ENCODE data around the gene SDSL.

Gene SDSL

GRCh38 chr12:113449299-113449698, 27.1 kb downstream of the SDSL start:
- no peak for DNase-seq (ENCODE audit: low read depth)

DNA sequence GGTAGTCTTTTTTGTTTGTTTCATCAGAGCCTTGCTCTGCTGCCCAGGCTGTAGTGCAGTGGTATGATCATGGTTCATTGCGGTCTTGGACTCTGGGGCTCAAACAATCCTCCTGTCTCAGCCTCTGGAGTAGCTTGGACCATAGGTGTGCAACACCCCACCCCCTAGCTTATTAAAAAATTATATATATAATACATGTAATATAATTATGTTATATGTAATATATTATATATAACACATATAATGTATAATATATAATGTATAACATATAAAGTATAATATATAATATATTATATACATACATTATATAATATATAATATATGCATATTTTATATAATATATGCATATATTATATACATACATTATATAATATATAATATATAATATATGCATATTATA, 27.7 kb downstream of the SDSL start:
- no peak for DNase-seq (ENCODE audit: low read depth)

DNA sequence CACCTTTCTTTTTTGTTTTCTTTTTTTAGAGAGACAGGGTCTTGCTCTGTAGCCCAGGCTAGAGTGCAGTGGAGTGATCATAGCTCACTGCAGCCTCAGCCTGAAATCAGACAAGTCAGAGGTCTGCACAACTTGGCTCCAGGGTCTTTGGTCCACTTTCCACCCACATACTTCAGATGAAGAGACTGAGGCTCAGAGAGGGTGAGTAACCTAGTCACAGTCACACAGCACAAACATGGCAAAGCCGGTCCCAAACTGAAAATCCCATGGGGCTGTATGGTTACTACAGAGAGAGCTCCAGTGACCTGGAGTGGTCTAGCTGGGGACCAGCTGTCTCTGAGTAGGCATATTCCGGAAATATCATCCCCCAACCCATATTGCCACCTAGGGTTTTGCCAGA, 30.3 kb downstream of the SDSL start:
- no peak for DNase-seq (ENCODE audit: low read depth)

GRCh38 chr12:113453330-113453729, 31.1 kb downstream of the SDSL start:
- DNase-seq (ENCODE audit: low read depth): no peak

DNA sequence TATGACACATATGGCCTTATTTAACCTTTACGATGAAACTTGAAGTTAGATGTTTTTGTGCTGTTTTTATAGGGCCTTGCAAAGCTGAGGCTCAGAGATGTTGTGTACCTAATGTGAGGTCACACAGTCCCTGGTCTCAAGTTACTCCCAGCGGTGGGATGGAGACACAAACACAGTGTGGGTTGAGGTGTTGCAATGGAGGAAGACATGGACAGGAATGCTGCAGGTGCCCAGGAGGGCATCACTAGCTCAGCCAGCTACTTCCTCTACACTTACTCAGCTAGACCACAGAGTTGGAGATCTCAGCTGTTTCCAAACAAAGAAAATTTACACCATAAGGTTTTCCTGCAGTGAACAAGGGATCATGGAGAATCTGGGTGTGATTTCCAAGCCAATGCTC, 34.0 kb downstream of the SDSL start:
- no peak for DNase-seq (ENCODE audit: low read depth)

- DNase-seq (ENCODE audit: low read depth): no peak
These were observed 34.6 kb downstream of the SDSL start for GRCh38 chr12:113456761-113457160.

DNA sequence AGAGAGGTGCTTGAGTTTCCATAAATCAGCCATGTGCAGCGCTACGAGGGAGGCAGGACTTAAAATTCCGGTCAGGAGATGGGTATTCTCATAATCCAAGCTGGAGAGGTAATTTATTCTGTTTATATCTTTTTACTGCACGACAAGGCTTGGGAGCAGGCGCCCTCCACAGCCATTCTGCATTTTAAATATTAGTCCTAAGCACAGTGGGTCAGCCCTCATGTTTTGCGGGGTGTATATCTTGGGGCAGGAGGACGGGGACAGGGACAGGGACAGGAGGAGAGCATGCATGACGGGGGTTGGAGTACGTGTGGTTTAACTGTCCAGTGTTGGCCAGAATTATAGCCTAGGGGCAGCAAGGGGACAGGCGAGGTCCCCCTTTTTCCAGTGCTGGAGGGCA, 35.0 kb downstream of the SDSL start:
- no peak for DNase-seq (ENCODE audit: low read depth)

GRCh38 chr12:113457710-113458109, 35.5 kb downstream of the SDSL start:
- no peak for DNase-seq (ENCODE audit: low read depth)

DNA sequence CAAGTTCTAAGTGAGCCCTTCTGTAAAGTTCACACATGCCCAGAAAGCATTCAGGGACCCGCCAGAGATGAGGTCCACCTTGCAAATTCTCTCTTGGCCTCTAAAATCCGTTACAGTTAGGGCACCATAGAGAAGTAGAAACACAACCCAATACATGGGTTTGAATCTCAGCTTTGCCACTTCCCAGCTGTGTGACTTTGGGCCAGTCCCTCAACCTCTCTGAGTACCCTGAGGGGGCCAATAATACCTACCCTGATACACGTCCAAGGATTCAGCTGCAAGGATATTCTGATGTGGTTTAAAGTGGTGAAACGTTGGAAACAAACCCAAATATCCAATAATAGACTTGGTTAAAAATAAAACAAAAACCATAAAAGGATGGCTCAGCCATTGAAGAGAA, 37.8 kb downstream of the SDSL start:
- no peak for DNase-seq (ENCODE audit: low read depth)

- DNase-seq (ENCODE audit: low read depth): no peak
These were observed 39.5 kb downstream of the SDSL start for GRCh38 chr12:113461666-113462065.

DNA sequence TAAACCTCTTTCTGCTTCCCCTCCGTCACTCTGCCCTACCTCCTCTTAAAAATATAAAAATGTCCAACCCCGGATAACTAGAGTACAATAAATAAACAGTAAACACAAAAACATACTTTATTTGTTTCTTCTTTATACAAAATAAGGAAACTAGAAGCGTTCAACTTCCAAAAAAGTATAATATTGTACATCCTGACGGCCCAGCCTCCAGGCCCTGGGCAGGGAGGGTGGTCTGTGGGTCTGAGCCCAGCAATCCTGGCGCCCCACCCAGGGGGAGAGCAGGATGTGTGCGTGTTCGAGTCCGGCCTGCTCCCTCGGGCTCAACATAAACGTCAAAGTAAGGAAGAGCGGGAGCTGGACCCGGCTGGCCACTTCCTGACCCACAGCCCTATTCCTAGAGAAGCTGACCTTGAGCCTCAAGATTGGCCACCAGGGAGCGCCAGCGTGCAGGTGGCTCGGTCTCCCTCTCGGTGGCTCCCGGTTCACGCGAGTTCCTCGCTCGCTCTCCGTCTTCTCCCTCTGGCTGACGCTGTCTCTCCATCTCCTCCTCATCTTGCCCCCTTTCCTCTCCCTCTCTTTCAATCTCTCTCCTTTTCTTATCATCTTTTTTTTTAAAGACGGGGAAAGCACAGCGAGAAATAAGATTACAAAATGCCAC, 40.1 kb downstream of the SDSL start:
- no peak for DNase-seq (ENCODE audit: low read depth)

GRCh38 chr12:113462998-113463745, 41.0 kb downstream of the SDSL start:
- DNase-seq (ENCODE audit: low read depth): no peak

- no peak for DNase-seq (ENCODE audit: low read depth)
These were observed 41.7 kb downstream of the SDSL start for GRCh38 chr12:113463746-113464451.

DNA sequence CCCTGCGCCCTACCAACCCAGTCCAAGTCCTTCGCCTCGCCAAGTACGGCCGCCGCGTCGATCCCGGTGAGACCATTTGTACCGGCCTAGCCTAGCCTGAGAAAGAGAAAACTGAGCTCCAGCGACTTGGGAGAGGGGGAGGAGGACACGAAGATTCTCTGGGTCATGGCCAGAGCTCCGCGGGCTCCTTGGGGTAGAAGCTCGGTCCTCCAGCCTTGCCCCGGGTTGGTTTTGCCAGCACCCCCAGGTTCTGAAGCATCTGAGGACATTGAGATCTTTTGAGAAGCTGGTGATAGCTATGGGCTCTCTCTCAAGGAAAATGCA, 42.2 kb downstream of the SDSL start:
- no peak for DNase-seq (ENCODE audit: low read depth)

- DNase-seq (ENCODE audit: low read depth): no peak
These were observed 42.9 kb downstream of the SDSL start for GRCh38 chr12:113464852-113465719.

DNA sequence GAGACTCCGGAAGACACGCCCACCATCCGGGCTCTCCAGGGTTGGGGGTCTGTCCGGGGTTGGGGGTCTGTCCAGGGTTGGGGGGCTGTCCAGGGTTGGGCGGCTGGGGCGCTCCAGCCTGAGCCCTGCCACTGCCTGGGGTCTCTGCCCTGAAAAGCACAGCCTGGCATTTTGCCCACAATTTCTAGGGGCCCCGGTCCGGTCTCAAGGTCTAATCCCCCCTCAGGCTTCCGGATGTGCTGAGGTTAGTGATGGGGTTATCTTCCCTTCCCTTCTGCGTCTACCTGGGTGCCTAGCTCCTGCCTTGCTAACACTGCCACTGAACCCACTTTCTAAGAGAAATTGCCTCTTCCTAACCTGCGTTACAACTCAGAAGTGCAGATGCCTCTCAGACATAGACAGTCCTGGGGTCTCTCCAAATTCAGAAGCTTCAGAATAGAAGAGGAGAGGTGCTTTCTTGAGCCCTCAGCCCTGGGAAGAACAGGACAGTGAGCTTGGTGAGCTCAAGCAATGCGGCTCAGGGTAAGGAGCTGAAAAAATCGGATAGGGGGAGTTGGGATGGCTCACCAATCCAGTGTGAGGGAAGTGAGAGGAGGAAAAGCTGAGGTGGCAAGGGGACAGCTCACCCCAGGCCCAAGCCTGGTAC, 43.8 kb downstream of the SDSL start:
- no peak for DNase-seq (ENCODE audit: low read depth)

GRCh38 chr12:113466454-113467141, 44.4 kb downstream of the SDSL start:
- no peak for DNase-seq (ENCODE audit: low read depth)

- no peak for DNase-seq (ENCODE audit: low read depth)
These were observed 44.9 kb downstream of the SDSL start for GRCh38 chr12:113467142-113467501.

GRCh38 chr12:113467502-113468364, 45.6 kb downstream of the SDSL start:
- DNase-seq (ENCODE audit: low read depth): no peak

Data from non-pigmented ciliary epithelial cell (primary cell).